Activated CD4-positive, alpha-beta T cell treated with anti-CD3 and anti-CD28 coated beads, Interleukin-2, amount 50 U/mL, for 24 hours (primary cell): ENCODE results near the gene LIN28A.

Experiments used
- DNase-seq, 2 donors: peaks; one replicate each; pipeline ENCODE4 v3.0.0-alpha.2; 2020; ENCODE audit warnings: low read depth in 1 of 2, low spot score in 1 of 2

LIN28A gene

GRCh38 chr1:26478988-26479387 is 68.4 kb downstream of the LIN28A start:
- DNase-seq = no peak
